H4 (cell line): ENCODE results near the gene GLRA1. TPM values are rescaled to one million over a fixed set of nuclear protein-coding genes. Genes with fewer than 3 reads are reported as not detected.

Source experiments
- DNase-seq: peaks from one replicate; pipeline ENCODE4 v3.0.0-alpha.2; 2015; ENCODE audit warnings: low spot score
- total RNA-seq: library from RNA; depleted of rRNA; stranded (reverse); fragments of >200 nt; shearing (Covaris generic); gene quantifications from 2 replicates; pipeline ENCODE4 v1.2.3, GENCODE V29; 2014; rRNA removed

Gene GLRA1
- total RNA-seq, 1 experiment from 2014 or later, result not detected

- DNase-seq, result no peak
Observed at GRCh38 chr5:151773951-151774350, 150.7 kb downstream of the GLRA1 start.

GRCh38 chr5:151772846-151773561 lies 151.6 kb downstream of the GLRA1 start:
- DNase-seq, result no peak

Other genes starting within 250 kb of the GLRA1 start
- 319 and 472 TPM in 2 replicates for gene SPARC, start 237.9 kb downstream of the GLRA1 start, total RNA-seq
- gene ATOX1, start 166.2 kb downstream of the GLRA1 start, total RNA-seq, result 85.3 and 121 TPM in 2 replicates
- gene G3BP1, start 152.9 kb downstream of the GLRA1 start, total RNA-seq, result 113 and 129 TPM in 2 replicates